Body of pancreas (tissue), 4 donors: ENCODE results near the gene CLDN34. TPM values are rescaled to one million over a fixed set of nuclear protein-coding genes. Genes with fewer than 3 reads are reported as not detected.

ENCODE experiments used
- ATAC-seq: fragments of 150-250 bp; one replicate; pipeline ENCODE4 v1.9.1; 2016
- DNase-seq, 4 donors: peaks; one replicate each; pipeline ENCODE4 v3.0.0-alpha.2; 2019
- H3K27ac ChIP-seq, 4 donors: fragments of 200-600 bp; sonication (generic); 1 replicate in 3 of 4; 2 replicates in 1 of 4; pipeline versions ENCODE4 v1.5.1 to v1.6.1; 2016 to 2019; ENCODE audit warnings: mild to moderate bottlenecking in 1 of 4, mixed read lengths in 1 of 4, moderate library complexity in 1 of 4
- H3K27me3 ChIP-seq, 2 donors: fragments of 200-600 bp; sonication (generic); one replicate each; pipeline ENCODE4 v1.6.0; 2016; ENCODE audit warnings: mild to moderate bottlenecking in 1 of 2
- H3K36me3 ChIP-seq, 2 donors: fragments of 200-600 bp; sonication (generic); replicated peaks in 1 of 2; 2 replicates each; pipeline ENCODE4 v1.5.1; 2016; ENCODE audit warnings: low read depth in 2 of 2; ENCODE audit not compliant: insufficient read depth in 1 of 2
- H3K4me1 ChIP-seq: fragments of 200-600 bp; sonication (generic); one replicate; pipeline ENCODE4 v1.6.0; 2016
- H3K4me3 ChIP-seq, 2 donors: fragments of 200-600 bp; sonication (generic); 1 replicate in 1 of 2; 2 replicates in 1 of 2; pipeline ENCODE4 v1.5.1; 2016 to 2019
- H3K9me3 ChIP-seq, 3 donors: fragments of 200-600 bp; sonication (generic); 1 replicate in 2 of 3; 2 replicates in 1 of 3; pipeline ENCODE4 v1.5.1; 2016
- CTCF ChIP-seq, 7 experiments: fragments of 450-650 bp in 4 of 7; fragments of 200-600 bp in 3 of 7; sonication (generic) in 3 of 7; IDR thresholded peaks; one replicate each; pipeline ENCODE4 v1.5.1; 2016 to 2019; ENCODE audit warnings: antibody characterized with exemption in 7 of 7
- POLR2A ChIP-seq, 3 donors: fragments of 450-650 bp; IDR thresholded peaks; one replicate each; pipeline ENCODE4 v1.6.1; 2016; ENCODE audit warnings: antibody characterized with exemption in 3 of 3, mild to moderate bottlenecking in 2 of 3
- WGBS, 2 donors: methylation state at CpG; one replicate each; pipeline ENCODE4 v1.1.5; 2017; 5-methylcytosine and 5-hydroxymethylcytosine counted together
- intact Hi-C: fragments of 100-400 bp; cut with DNase I; formaldehyde crosslinking; loops from one replicate; pipeline ENCODE4 v1.15.1; 2023
- total RNA-seq, 2 donors: library from RNA; depleted of rRNA; stranded (reverse); fragments of >200 nt; gene quantifications; one replicate each; pipeline ENCODE4 v1.1.0, GENCODE V29; 2016

CLDN34 gene
- 1 to 10 TPM in 1 of 2 donors, not detected in 1; 2.6 TPM for total RNA-seq

GRCh38 chrX:9966775-9967408 is at the start of gene CLDN34:
TSS of gene CLDN34 (plus strand) at chrX:9967358. CDS start at chrX:9967358, 0 bp downstream.
- intact Hi-C loops, result no loop called here
- no peaks in the 10 kb centered on the region for H3K27me3 ChIP-seq
- no peak within 1 kb of the TSS for H3K27ac ChIP-seq
- no peak for ATAC-seq
- no peak within 1 kb of the TSS for H3K4me3 ChIP-seq
- DNase-seq, result no peak
- H3K36me3 ChIP-seq, result no peaks in the 10 kb centered on the region
- TF ChIP-seq CTCF (IDR thresholded peaks at IDR 0.05), result no peak
- TF ChIP-seq POLR2A (IDR thresholded peaks at IDR 0.05), result no peak
- no peaks in the 10 kb centered on the region for H3K9me3 ChIP-seq
- 86 to 92% methylated on average over 13 to 15 of the region's 16 CpGs for WGBS, 2 donors
- H3K4me1 ChIP-seq, result no peaks in the 10 kb centered on the region

- DNase-seq, result no peak
- Histone ChIP-seq H3K27me3 (no peaks in the 10 kb centered on the region), H3K4me1 (no peaks in the 10 kb centered on the region), H3K4me3 (no peak overlapping the region), H3K27ac (no peak overlapping the region), H3K9me3 (no peaks in the 10 kb centered on the region), H3K36me3 (no peaks in the 10 kb centered on the region)
- ATAC-seq, result no peak
- no peak for TF ChIP-seq POLR2A (IDR thresholded peaks at IDR 0.05)
- TF ChIP-seq CTCF (IDR thresholded peaks at IDR 0.05), result no peak
- intact Hi-C loops, result no loop called here
- 74 to 84% methylated on average over 5 of the region's 5 CpGs for WGBS, 2 donors
These were observed 49.3 kb upstream of the CLDN34 start for GRCh38 chrX:9917861-9918260.

- Histone ChIP-seq H3K4me1 (no peaks in the 10 kb centered on the region), H3K4me3 (no peak overlapping the region), H3K36me3 (no peaks in the 10 kb centered on the region), H3K9me3 (no peaks in the 10 kb centered on the region), H3K27ac (no peak overlapping the region), H3K27me3 (no peaks in the 10 kb centered on the region)
- intact Hi-C loops, result no loop called here
- no peak for ATAC-seq
- no peak for TF ChIP-seq POLR2A (IDR thresholded peaks at IDR 0.05)
- TF ChIP-seq CTCF (IDR thresholded peaks at IDR 0.05), result no peak
- WGBS, 2 donors, result 77 to 90% methylated on average over 2 to 3 of the region's 3 CpGs
- no peak for DNase-seq
These were observed 47.5 kb upstream of the CLDN34 start for GRCh38 chrX:9919632-9920172.

- ATAC-seq (no peak), DNase-seq (no peak)
- 93 to 94% methylated on average over 5 of the region's 5 CpGs for WGBS, 2 donors
- no peak overlapping the region for H3K4me3 ChIP-seq
- H3K27ac ChIP-seq, result no peak overlapping the region
- TF ChIP-seq CTCF (IDR thresholded peaks at IDR 0.05) (no peak), POLR2A (IDR thresholded peaks at IDR 0.05) (no peak)
- intact Hi-C loops, result no loop called here
- no peaks in the 10 kb centered on the region for H3K27me3 ChIP-seq
- no peaks in the 10 kb centered on the region for H3K4me1 ChIP-seq
- H3K36me3 ChIP-seq, result no peaks in the 10 kb centered on the region
- no peaks in the 10 kb centered on the region for H3K9me3 ChIP-seq
These were observed 45.8 kb upstream of the CLDN34 start for GRCh38 chrX:9921407-9921806.

GRCh38 chrX:9923357-9923756 is 43.8 kb upstream of the CLDN34 start:
- Histone ChIP-seq H3K4me1 (no peaks in the 10 kb centered on the region), H3K27ac (no peak overlapping the region), H3K36me3 (no peaks in the 10 kb centered on the region), H3K9me3 (no peaks in the 10 kb centered on the region), H3K4me3 (no peak overlapping the region), H3K27me3 (no peaks in the 10 kb centered on the region)
- intact Hi-C loops, result no loop called here
- ATAC-seq, result no peak
- WGBS, 2 donors, result 90 to 93% methylated on average over 3 to 5 of the region's 5 CpGs
- DNase-seq, result no peak
- TF ChIP-seq CTCF (IDR thresholded peaks at IDR 0.05) (no peak), POLR2A (IDR thresholded peaks at IDR 0.05) (no peak)
